ENCODE data around the gene APLNR. TPM values are rescaled to one million over a fixed set of nuclear protein-coding genes. Genes with fewer than 3 reads are reported as not detected.

APLNR gene
- total and polyA plus RNA-seq, 2 of the 4 experiments (the other 2 are of a cell fraction), result not detected

DNA sequence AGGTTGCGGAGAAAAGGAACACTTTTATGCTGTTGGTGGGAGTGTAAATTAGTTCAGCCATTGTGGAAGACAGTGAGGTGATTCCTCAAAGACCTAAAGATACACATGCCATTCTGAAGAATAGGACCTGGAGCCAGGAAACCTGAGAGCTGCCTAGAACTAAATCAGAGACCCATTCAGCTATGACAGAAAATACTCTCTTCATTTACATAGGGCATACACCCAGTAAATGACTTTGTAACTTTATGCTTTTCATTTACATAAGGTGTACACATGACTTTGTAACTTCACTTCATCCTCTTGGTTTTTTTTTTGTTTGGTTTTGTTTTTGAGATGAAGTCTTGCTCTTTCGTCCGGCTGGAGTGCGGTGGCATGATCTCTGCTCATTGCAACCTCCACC, 25.1 kb upstream of the APLNR start:
- Histone ChIP-seq H3K79me1 (ENCODE audit: low read depth in 1 of 2, low read length in 2 of 2) (no peaks in the 10 kb centered on the region), H3K18ac (ENCODE audit: low read depth, low read length) (no peak overlapping the region), H3K9me3 (ENCODE audit: control insufficient read depth, insufficient read depth, low read length) (no peaks in the 10 kb centered on the region), H3K4me3 (ENCODE audit: insufficient read depth, low read depth, low read length) (no peak overlapping the region), H4K20me1 (ENCODE audit: insufficient read depth, low read length) (no peaks in the 10 kb centered on the region), H2AFZ (replicated peaks; ENCODE audit: low read length, poor library complexity) (no peak overlapping the region), H2BK20ac (ENCODE audit: low read depth, low read length) (no peak overlapping the region), H3K4me2 (ENCODE audit: low read depth, low read length) (no peak overlapping the region), H3K56ac (ENCODE audit: extremely low read depth, insufficient read depth, low read length) (no peak overlapping the region), H2AK9ac (replicated peaks; ENCODE audit: low read depth, low read length, poor library complexity) (no peak overlapping the region), H3K4ac (ENCODE audit: low read depth, low read length) (no peak overlapping the region), H3K9ac (ENCODE audit: low read depth, low read length) (no peak overlapping the region), H2BK15ac (ENCODE audit: low read depth, low read length) (no peak overlapping the region), H3K27me3 (ENCODE audit: control insufficient read depth, insufficient read depth, low read length) (no peaks in the 10 kb centered on the region), H4K8ac (ENCODE audit: low read depth in 2 of 2, low read length in 2 of 2) (no peak overlapping the region), H3K23ac (ENCODE audit: low read depth, low read length) (no peak overlapping the region), H3K9me1 (ENCODE audit: insufficient read depth, low read length) (peaks cover 5% of the 10 kb centered on the region; the same call in 1 of the 2 replicates), H4K91ac (ENCODE audit: insufficient read depth, low read depth, low read length) (no peak overlapping the region), H2BK5ac (ENCODE audit: low read depth, low read length, poor library complexity, severe bottlenecking) (no peak overlapping the region), H4K5ac (ENCODE audit: low read depth, low read length) (no peak overlapping the region), H3K14ac (replicated peaks; ENCODE audit: low read depth, low read length) (no peak overlapping the region), H3K36me3 (ENCODE audit: control insufficient read depth, insufficient read depth, low read length) (no peaks in the 10 kb centered on the region), H3K4me1 (ENCODE audit: control insufficient read depth, insufficient read depth, low read length) (peaks cover 2% of the 10 kb centered on the region), H3K27ac (ENCODE audit: insufficient read depth, low read length) (no peak overlapping the region), H2AK5ac (ENCODE audit: low read depth, low read length) (no peak overlapping the region), H2BK120ac (ENCODE audit: low read depth, low read length) (no peak overlapping the region)
- no CpG with 5 or more reads among the region's 4 CpGs for WGBS, 2 experiments (ENCODE audit: extremely low coverage in 2 of 2, insufficient read length in 1 of 2)
- ChIA-PET CTCF (no interaction called here), POLR2A (ENCODE audit: unreplicated experiment) (no interaction called here)
- intact Hi-C loops (cut with micrococcal nuclease) (no loop called here), dilution Hi-C loops (cut with HindIII; ENCODE audit: low sequenced_read_pairs, unreplicated experiment) (no loop called here), in situ Hi-C loops (cut with MboI; ENCODE audit: low sequenced_read_pairs) (no loop called here)
- ATAC-seq (ENCODE audit: low read depth) (no peak), DNase-seq (no peak)
- TF ChIP-seq RCOR1 (IDR thresholded peaks at IDR 0.05; ENCODE audit: insufficient replicate concordance, low read length) (no peak), MXI1 (IDR thresholded peaks at IDR 0.05; ENCODE audit: borderline replicate concordance, low read depth, low read length) (no peak), MAZ (IDR thresholded peaks at IDR 0.05; ENCODE audit: borderline replicate concordance, low read depth, low read length) (no peak), CHD1 (IDR thresholded peaks at IDR 0.05; ENCODE audit: low read depth, low read length) (no peak), POLR2A (IDR thresholded peaks at IDR 0.05; ENCODE audit: low read depth, low read length) (no peak), SMC3 (IDR thresholded peaks at IDR 0.05; ENCODE audit: low read depth, low read length) (no peak), RAD21 (IDR thresholded peaks at IDR 0.05; ENCODE audit: low read length) (no peak), ELK1 (IDR thresholded peaks at IDR 0.05; ENCODE audit: borderline replicate concordance, low read depth, low read length) (no peak), NFE2L2 (IDR thresholded peaks at IDR 0.05; ENCODE audit: low read depth, low read length) (no peak), RFX5 (IDR thresholded peaks at IDR 0.05; ENCODE audit: low read depth, low read length) (no peak), USF2 (IDR thresholded peaks at IDR 0.05; ENCODE audit: low read depth, low read length) (no peak), BHLHE40 (IDR thresholded peaks at IDR 0.05; ENCODE audit: low read depth, low read length) (no peak)
- TF ChIP-seq, protein P1, sequence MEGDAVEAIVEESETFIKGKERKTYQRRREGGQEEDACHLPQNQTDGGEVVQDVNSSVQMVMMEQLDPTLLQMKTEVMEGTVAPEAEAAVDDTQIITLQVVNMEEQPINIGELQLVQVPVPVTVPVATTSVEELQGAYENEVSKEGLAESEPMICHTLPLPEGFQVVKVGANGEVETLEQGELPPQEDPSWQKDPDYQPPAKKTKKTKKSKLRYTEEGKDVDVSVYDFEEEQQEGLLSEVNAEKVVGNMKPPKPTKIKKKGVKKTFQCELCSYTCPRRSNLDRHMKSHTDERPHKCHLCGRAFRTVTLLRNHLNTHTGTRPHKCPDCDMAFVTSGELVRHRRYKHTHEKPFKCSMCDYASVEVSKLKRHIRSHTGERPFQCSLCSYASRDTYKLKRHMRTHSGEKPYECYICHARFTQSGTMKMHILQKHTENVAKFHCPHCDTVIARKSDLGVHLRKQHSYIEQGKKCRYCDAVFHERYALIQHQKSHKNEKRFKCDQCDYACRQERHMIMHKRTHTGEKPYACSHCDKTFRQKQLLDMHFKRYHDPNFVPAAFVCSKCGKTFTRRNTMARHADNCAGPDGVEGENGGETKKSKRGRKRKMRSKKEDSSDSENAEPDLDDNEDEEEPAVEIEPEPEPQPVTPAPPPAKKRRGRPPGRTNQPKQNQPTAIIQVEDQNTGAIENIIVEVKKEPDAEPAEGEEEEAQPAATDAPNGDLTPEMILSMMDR (conservative IDR thresholded peaks at IDR 0.05; ENCODE audit: low read depth, low read length), result no peak
- BruUV-seq (replicated peaks), result no TSS peak

All from IMR-90 (cell line).